ENCODE results near the gene WDR82. TPM values are rescaled to one million over a fixed set of nuclear protein-coding genes. Genes with fewer than 3 reads are reported as not detected.

WDR82 gene
- total and polyA plus RNA-seq, 2 experiments from 2014 or later = 25.2 to 71.8 TPM

GRCh38 chr3:52310861-52311575, 32.6 kb upstream of the WDR82 start:
- H3K9me2 ChIP-seq (ENCODE audit: insufficient read depth) = no peaks in the 10 kb centered on the region
- H3K4me3 ChIP-seq = no peak overlapping the region
- no peaks in the 10 kb centered on the region for H3K36me3 Mint-ChIP-seq (ENCODE audit: low read depth)
- H4K20me1 ChIP-seq (replicated peaks; ENCODE audit: insufficient read depth) = no peaks in the 10 kb centered on the region
- no peaks in the 10 kb centered on the region for H3K4me1 ChIP-seq (ENCODE audit: insufficient read depth)
- H3K27ac ChIP-seq (ENCODE audit: low read depth) = no peak overlapping the region
- H3K79me2 ChIP-seq (replicated peaks; ENCODE audit: insufficient read depth) = no peaks in the 10 kb centered on the region
- peaks cover 2% of the 10 kb centered on the region; the same call in 1 of the 3 replicates for H3K4me1 Mint-ChIP-seq
- H3K9me3 Mint-ChIP-seq = no peaks in the 10 kb centered on the region
- H3K36me3 ChIP-seq (ENCODE audit: insufficient read depth) = no peaks in the 10 kb centered on the region
- no peak overlapping the region for H2AFZ ChIP-seq
- TF ChIP-seq ZNF331 (CRISPR knock-in tag; IDR thresholded peaks at IDR 0.05; ENCODE audit: low read depth) (no peak), CREB1 (CRISPR knock-in tag; IDR thresholded peaks at IDR 0.05; ENCODE audit: low read depth) (no peak), EZH2phosphoT487 (IDR thresholded peaks at IDR 0.05; ENCODE audit: unreplicated experiment) (no peak), REST (IDR thresholded peaks at IDR 0.05; ENCODE audit: unreplicated experiment) (no peak), NANOG (IDR thresholded peaks at IDR 0.05; ENCODE audit: borderline replicate concordance) (no peak), ZNF114 (CRISPR knock-in tag; IDR thresholded peaks at IDR 0.05) (no peak), JUNB (IDR thresholded peaks at IDR 0.05; ENCODE audit: unreplicated experiment) (no peak), ZNF462 (CRISPR knock-in tag; IDR thresholded peaks at IDR 0.05) (no peak), POLR2AphosphoS5 (IDR thresholded peaks at IDR 0.05; ENCODE audit: low read depth) (no peak), EZH2 (IDR thresholded peaks at IDR 0.05; ENCODE audit: low read depth, unreplicated experiment) (no peak), CTCF (conservative IDR thresholded peaks at IDR 0.05; ENCODE audit: low read depth in 2 of 2) (no peak), STAT1 (IDR thresholded peaks at IDR 0.05; ENCODE audit: unreplicated experiment) (no peak), ETS1 (IDR thresholded peaks at IDR 0.05) (no peak)
- peaks cover 7% of the 10 kb centered on the region for H3K27me3 Mint-ChIP-seq (ENCODE audit: insufficient read depth, low read depth, poor library complexity)
- no peak for ATAC-seq
- H3K4me3 Mint-ChIP-seq = no peak overlapping the region
- H3K27me3 ChIP-seq (ENCODE audit: insufficient read depth) = no peaks in the 10 kb centered on the region
- no peaks in the 10 kb centered on the region for H3F3A ChIP-seq (replicated peaks; ENCODE audit: low read depth)
- no peak overlapping the region for H3K27ac Mint-ChIP-seq
- DNase-seq (ENCODE audit: low spot score) = no peak
- no peak overlapping the region for H3K4me2 ChIP-seq

Measured in GM23338 (cell line).